Measurements from ENCODE around the gene PRIM1. TPM values are rescaled to one million over a fixed set of nuclear protein-coding genes. Genes with fewer than 3 reads are reported as not detected.

The PRIM1 gene
- total and polyA plus RNA-seq, 9 donors: 5.7 to 12.5 (median 7.8) TPM

- Histone ChIP-seq H3K4me3 (peak overlapping the region; percentile 93), H3K9me3 (no peaks in the 10 kb centered on the region), H3K27ac (peak overlapping the region in 1 of 2 donors; percentile 43), H3K4me1 (ENCODE audit: insufficient read depth) (peaks cover 14% of the 10 kb centered on the region), H3K27me3 (no peaks in the 10 kb centered on the region), H3K36me3 (no peaks in the 10 kb centered on the region)
- peak in 1 of 5 donors; percentile 11 for DNase-seq
- WGBS, 3 donors: 3 to 7% (median 7%) methylated on average over 8 of the region's 8 CpGs
- TF ChIP-seq POLR2A (IDR thresholded peaks at IDR 0.05) (no peak), CTCF (IDR thresholded peaks at IDR 0.05) (no peak), EP300 (IDR thresholded peaks at IDR 0.05) (no peak)
- intact Hi-C loops (cut with DNase I): loop anchor here in 3 of 4 donors (5.0 kb wide), 2 partner anchors 37 to 48 kb away; no protein-coding TSS in a partner anchor
Observed at GRCh38 chr12:56684745-56685359, 67.3 kb downstream of the PRIM1 start.

GRCh38 chr12:56682323-56682722 lies 69.8 kb downstream of the PRIM1 start:
- Histone ChIP-seq H3K27me3 (no peaks in the 10 kb centered on the region), H3K9me3 (no peaks in the 10 kb centered on the region), H3K36me3 (no peaks in the 10 kb centered on the region), H3K4me3 (no peak overlapping the region), H3K4me1 (ENCODE audit: insufficient read depth) (peaks cover 18% of the 10 kb centered on the region), H3K27ac (no peak overlapping the region)
- 89 to 90% (median 89%) methylated on average over 6 of the region's 6 CpGs for WGBS, 3 donors
- DNase-seq: peak in 1 of 5 donors; percentile 9
- intact Hi-C loops (cut with DNase I): no loop called here
- no peak for TF ChIP-seq CTCF (IDR thresholded peaks at IDR 0.05)
- no peak for TF ChIP-seq POLR2A (IDR thresholded peaks at IDR 0.05)
- no peak for TF ChIP-seq EP300 (IDR thresholded peaks at IDR 0.05)

Other genes with a start within 250 kb of the PRIM1 start
- 10 to 100 TPM; 15.0 to 44.4 (median 36.6) TPM for gene RBMS2, start 230.5 kb downstream of the PRIM1 start, total RNA-seq
- 10 to 100 TPM; 14.4 to 56.9 TPM for gene RBMS2, start 230.5 kb downstream of the PRIM1 start, polyA plus RNA-seq
- gene BAZ2A, start 122.0 kb downstream of the PRIM1 start, total RNA-seq: 100 to 1,000 TPM in 2 of 7 donors, 10 to 100 TPM in 5; 49.4 to 105 (median 77.5) TPM
- 10 to 100 TPM; 38.3 to 93.6 TPM for gene BAZ2A, start 122.0 kb downstream of the PRIM1 start, polyA plus RNA-seq
- gene ATP5F1B, start 106.3 kb downstream of the PRIM1 start, total RNA-seq: 100 to 1,000 TPM; 201 to 334 (median 273) TPM
- 100 to 1,000 TPM; 237 to 809 TPM for gene ATP5F1B, start 106.3 kb downstream of the PRIM1 start, polyA plus RNA-seq
- gene PTGES3, start 64.0 kb downstream of the PRIM1 start, total RNA-seq: 100 to 1,000 TPM; 109 to 328 (median 212) TPM
- gene PTGES3, start 64.0 kb downstream of the PRIM1 start, polyA plus RNA-seq: 100 to 1,000 TPM; 215 to 299 TPM
- gene NACA, start 27.0 kb downstream of the PRIM1 start, total RNA-seq: 1,000 to 10,000 TPM; 1,240 to 2,316 (median 1,807) TPM
- gene NACA, start 27.0 kb downstream of the PRIM1 start, polyA plus RNA-seq: 1,000 to 10,000 TPM; 2,768 to 3,183 TPM
- gene HSD17B6, start 11.0 kb upstream of the PRIM1 start, total RNA-seq: 10 to 100 TPM in 2 of 7 donors, 1 to 10 TPM in 4, under 1 TPM in 1; 0.90 to 13.4 (median 3.1) TPM
- gene HSD17B6, start 11.0 kb upstream of the PRIM1 start, polyA plus RNA-seq: 10 to 100 TPM in 1 of 2 donors, 1 to 10 TPM in 1; 6.7 to 39.4 TPM
- gene SDR9C7, start 182.1 kb upstream of the PRIM1 start, total RNA-seq: under 1 TPM in 3 of 7 donors, not detected in 4; 0.10 to 0.25 (median 0.25) TPM
- gene SDR9C7, start 182.1 kb upstream of the PRIM1 start, polyA plus RNA-seq: under 1 TPM in 1 of 2 donors, not detected in 1; 0.07 TPM
- gene RDH16, start 205.3 kb upstream of the PRIM1 start, total RNA-seq: under 1 TPM; 0.24 to 0.64 (median 0.45) TPM
- gene RDH16, start 205.3 kb upstream of the PRIM1 start, polyA plus RNA-seq: under 1 TPM; 0.22 to 0.34 TPM